Activated B cell treated with CpG ODN at 0.5 μM for 24 hours (primary cell): ENCODE results near the gene FMN1. TPM values are rescaled to one million over a fixed set of nuclear protein-coding genes. Genes with fewer than 3 reads are reported as not detected.

Experiments used
- ATAC-seq: fragments of 200-7000 bp; cut with Tn5 transposase; one replicate; pipeline ENCODE4 v1.10.0; 2021; ENCODE audit warnings: low read depth, mild to moderate bottlenecking, moderate library complexity
- CTCF ChIA-PET: fragments of 350-600 bp; sonication (Branson Sonifier 250); formaldehyde crosslinking; loops from one replicate; lab custom pipeline; 2021; ENCODE audit warnings: antibody characterized with exemption; lab: Charles Lee
- POLR2A ChIA-PET: fragments of 350-600 bp; sonication (Branson Sonifier 250); formaldehyde crosslinking; loops from one replicate; lab custom pipeline; 2021; ENCODE audit warnings: antibody characterized with exemption; lab: Charles Lee
- DNase-seq: peaks from one replicate; pipeline ENCODE4 v3.0.0; 2022
- H3K27ac Mint-ChIP-seq: one replicate; pipeline ENCODE4 v1.8.0; 2020; ENCODE audit warnings: mixed read lengths
- H3K27me3 Mint-ChIP-seq: one replicate; pipeline ENCODE4 v1.8.0; 2021; ENCODE audit warnings: mixed read lengths
- H3K36me3 Mint-ChIP-seq: one replicate; pipeline ENCODE4 v1.8.0; 2021; ENCODE audit warnings: low read depth, mixed read lengths
- H3K4me1 Mint-ChIP-seq: one replicate; pipeline ENCODE4 v1.8.0; 2021; ENCODE audit warnings: mixed read lengths
- H3K4me3 Mint-ChIP-seq: one replicate; pipeline ENCODE4 v1.8.0; 2020; ENCODE audit warnings: mild to moderate bottlenecking, mixed read lengths
- H3K9me3 Mint-ChIP-seq: one replicate; pipeline ENCODE4 v1.8.0; 2020; ENCODE audit warnings: mixed read lengths
- intact Hi-C: fragments of 100-400 bp; cut with micrococcal nuclease; formaldehyde crosslinking; loops from one replicate; pipeline ENCODE4 v1.15.1; 2024
- total RNA-seq: library from RNA; stranded (reverse); gene quantifications from 2 replicates; pipeline ENCODE4 v1.2.3, GENCODE V29; 2022
- TF ChIP-seq, protein P1 (sequence below): fragments of 200-600 bp; IDR thresholded peaks from one replicate; pipeline ENCODE4 v1.8.0; 2022; ENCODE audit warnings: antibody characterized with exemption, mild to moderate bottlenecking

Gene FMN1
- total RNA-seq, 1 donor from 2014 or later: 0.80 TPM

DNA sequence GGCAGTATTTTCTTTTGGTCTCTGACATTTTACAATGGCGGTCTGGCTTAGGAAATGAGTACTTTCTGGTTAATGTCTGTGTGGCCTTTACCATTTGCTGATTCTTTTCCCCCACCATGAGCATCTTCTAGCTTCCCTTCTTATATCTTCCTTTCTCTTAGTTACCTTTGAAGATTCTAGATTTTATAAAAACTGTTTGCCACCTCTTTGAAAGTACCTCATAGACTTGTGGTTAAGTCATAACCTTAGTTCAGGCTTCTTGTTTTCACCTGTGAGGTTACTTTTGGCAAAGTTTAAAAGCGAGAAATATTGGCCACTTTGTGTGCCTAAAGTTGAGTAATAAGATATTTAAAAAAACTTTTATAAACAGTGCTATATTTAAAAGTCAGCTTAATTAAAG is 147.4 kb downstream of the FMN1 start:
- Mint-ChIP-seq H3K4me3 (no peak overlapping the region), H3K27me3 (peaks cover 1% of the 10 kb centered on the region), H3K36me3 (no peaks in the 10 kb centered on the region), H3K9me3 (peaks cover 17% of the 10 kb centered on the region), H3K27ac (no peak overlapping the region), H3K4me1 (no peaks in the 10 kb centered on the region)
- ATAC-seq (no peak), DNase-seq (no peak)
- CTCF ChIA-PET: no interaction called here
- POLR2A ChIA-PET: no interaction called here
- intact Hi-C loops: no loop called here
- TF ChIP-seq, protein P1, sequence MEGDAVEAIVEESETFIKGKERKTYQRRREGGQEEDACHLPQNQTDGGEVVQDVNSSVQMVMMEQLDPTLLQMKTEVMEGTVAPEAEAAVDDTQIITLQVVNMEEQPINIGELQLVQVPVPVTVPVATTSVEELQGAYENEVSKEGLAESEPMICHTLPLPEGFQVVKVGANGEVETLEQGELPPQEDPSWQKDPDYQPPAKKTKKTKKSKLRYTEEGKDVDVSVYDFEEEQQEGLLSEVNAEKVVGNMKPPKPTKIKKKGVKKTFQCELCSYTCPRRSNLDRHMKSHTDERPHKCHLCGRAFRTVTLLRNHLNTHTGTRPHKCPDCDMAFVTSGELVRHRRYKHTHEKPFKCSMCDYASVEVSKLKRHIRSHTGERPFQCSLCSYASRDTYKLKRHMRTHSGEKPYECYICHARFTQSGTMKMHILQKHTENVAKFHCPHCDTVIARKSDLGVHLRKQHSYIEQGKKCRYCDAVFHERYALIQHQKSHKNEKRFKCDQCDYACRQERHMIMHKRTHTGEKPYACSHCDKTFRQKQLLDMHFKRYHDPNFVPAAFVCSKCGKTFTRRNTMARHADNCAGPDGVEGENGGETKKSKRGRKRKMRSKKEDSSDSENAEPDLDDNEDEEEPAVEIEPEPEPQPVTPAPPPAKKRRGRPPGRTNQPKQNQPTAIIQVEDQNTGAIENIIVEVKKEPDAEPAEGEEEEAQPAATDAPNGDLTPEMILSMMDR: no peak

DNA sequence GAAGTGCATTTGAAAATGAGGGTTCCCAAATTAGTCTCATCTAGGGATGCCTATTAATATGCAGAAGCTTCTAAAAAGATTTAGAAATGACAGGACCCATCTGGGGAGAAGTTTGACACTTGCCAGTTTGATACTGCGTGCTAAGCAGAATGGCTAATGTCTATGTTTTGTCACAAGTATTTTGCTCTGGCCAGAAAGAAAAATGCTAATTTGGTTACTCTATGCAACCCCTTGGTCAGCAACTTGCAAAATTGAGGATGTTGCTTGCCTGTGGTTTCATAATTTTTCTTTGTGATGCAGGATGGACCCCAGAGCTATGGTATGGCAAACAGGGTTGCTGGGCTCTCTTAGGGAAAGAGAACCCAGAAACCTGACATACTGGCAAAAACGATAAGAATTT is 148.2 kb downstream of the FMN1 start:
- H3K4me3 Mint-ChIP-seq: no peak overlapping the region
- DNase-seq (no peak), ATAC-seq (no peak)
- peaks cover 17% of the 10 kb centered on the region for H3K9me3 Mint-ChIP-seq
- intact Hi-C loops: no loop called here
- TF ChIP-seq, protein P1: no peak
- no peaks in the 10 kb centered on the region for H3K36me3 Mint-ChIP-seq
- ChIA-PET POLR2A (no interaction called here), CTCF (no interaction called here)
- no peak overlapping the region for H3K27ac Mint-ChIP-seq
- H3K27me3 Mint-ChIP-seq: peaks cover 1% of the 10 kb centered on the region
- H3K4me1 Mint-ChIP-seq: no peaks in the 10 kb centered on the region

DNA sequence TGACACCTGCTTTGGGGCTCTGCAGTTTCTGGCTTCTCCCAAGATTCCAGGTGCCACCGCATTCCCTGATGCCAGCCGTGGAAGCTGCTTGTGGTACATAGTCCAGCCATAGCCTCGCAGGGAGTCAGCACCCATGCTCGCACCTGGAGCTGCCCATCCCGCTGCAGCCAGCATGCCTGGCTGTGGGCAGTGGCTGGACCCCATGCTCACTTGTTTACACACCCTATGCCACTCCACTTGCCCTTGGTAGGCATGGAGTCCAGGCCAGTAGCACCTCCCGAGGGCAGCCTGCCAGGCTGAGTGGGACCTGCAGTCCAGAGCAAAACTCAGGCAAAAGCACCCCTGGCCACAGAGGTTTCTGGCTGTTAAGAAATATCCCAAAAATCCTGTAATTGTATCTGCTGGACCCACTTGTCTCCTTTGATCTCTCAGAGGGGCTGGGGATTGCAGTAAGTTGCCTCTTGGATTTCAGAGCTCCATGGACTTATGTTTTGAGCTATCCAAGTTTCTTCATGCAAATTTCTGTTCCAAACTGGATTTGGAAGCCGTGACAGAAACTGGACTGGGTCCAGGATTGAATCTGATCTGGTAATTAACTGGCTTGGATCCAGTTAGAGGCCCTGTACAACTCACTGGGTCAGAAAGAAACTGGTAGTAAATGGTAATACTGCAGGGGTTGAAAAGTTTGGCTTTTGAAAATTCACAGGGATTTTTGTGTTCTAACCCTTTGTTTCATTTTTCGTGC is 149.3 kb downstream of the FMN1 start:
- H3K9me3 Mint-ChIP-seq: peaks cover 17% of the 10 kb centered on the region
- TF ChIP-seq, protein P1: no peak
- no peaks in the 10 kb centered on the region for H3K36me3 Mint-ChIP-seq
- H3K27ac Mint-ChIP-seq: no peak overlapping the region
- no peak overlapping the region for H3K4me3 Mint-ChIP-seq
- DNase-seq (no peak), ATAC-seq (no peak)
- CTCF ChIA-PET: no interaction called here
- no peaks in the 10 kb centered on the region for H3K4me1 Mint-ChIP-seq
- H3K27me3 Mint-ChIP-seq: peaks cover 1% of the 10 kb centered on the region
- POLR2A ChIA-PET: no interaction called here
- intact Hi-C loops: no loop called here

DNA sequence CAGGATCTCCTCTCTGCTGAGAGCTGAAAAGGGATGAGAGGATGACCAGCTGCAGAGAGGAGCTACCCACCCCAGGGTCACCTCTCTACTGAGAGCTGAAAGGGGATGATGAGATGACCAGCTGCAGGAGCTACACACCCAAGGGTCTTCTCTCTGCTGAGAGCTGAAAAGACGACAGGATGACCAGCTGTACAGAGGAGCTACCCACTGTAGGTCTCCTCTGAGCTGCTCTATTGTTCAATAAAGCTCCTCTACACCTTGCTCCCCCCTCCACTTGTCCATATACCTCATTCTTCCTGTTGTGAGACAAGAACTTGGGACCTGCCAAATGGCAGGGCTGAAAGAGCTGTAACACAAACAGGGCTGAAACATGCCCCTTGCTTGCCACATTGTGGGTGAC is 149.9 kb downstream of the FMN1 start:
- ChIA-PET CTCF (no interaction called here), POLR2A (no interaction called here)
- no peak for ATAC-seq
- TF ChIP-seq, protein P1: no peak
- H3K27me3 Mint-ChIP-seq: peaks cover 4% of the 10 kb centered on the region
- H3K27ac Mint-ChIP-seq: no peak overlapping the region
- no peaks in the 10 kb centered on the region for H3K4me1 Mint-ChIP-seq
- H3K9me3 Mint-ChIP-seq: peaks cover 17% of the 10 kb centered on the region
- no peaks in the 10 kb centered on the region for H3K36me3 Mint-ChIP-seq
- DNase-seq: no peak
- no peak overlapping the region for H3K4me3 Mint-ChIP-seq
- intact Hi-C loops: no loop called here

DNA sequence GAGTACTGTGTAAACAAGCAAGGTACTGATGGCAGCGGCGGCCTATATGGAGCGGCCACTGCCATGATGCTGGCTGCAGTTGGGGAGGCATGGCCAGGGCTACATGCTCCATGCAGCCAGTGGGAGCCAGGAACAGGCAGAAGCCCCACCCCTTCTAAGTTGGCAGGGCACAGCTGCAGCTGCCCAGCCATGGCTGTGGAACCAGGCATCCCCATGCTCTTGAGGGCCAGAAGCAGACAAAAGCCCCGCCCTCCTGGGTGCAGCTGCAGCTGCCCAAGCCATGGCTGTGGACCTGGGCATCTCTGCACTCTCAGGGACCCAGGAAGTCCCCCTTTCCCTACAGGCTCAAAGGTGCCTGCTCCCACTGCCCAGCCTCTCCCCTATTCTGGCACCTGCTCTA is 150.9 kb downstream of the FMN1 start:
- no peak for ATAC-seq
- Mint-ChIP-seq H3K4me1 (no peaks in the 10 kb centered on the region), H3K4me3 (no peak overlapping the region), H3K36me3 (no peaks in the 10 kb centered on the region), H3K27ac (no peak overlapping the region), H3K9me3 (peaks cover 11% of the 10 kb centered on the region), H3K27me3 (peaks cover 4% of the 10 kb centered on the region)
- ChIA-PET CTCF (no interaction called here), POLR2A (no interaction called here)
- intact Hi-C loops: no loop called here
- TF ChIP-seq, protein P1: no peak
- no peak for DNase-seq
